HCEC 1CT (cell line): ENCODE data around the gene SCNN1A.

ENCODE experiments used
- DNase-seq: peaks from one replicate; pipeline ENCODE4 v3.0.0-alpha.2; 2017

Gene SCNN1A

GRCh38 chr12:6375269-6376078, at the start of gene SCNN1A:
TSS of gene SCNN1A (minus strand) at chr12:6375563. CDS start at chr12:6374783, 780 bp downstream.
- no peak for DNase-seq

- no peak for DNase-seq
These were observed 49.5 kb upstream of the SCNN1A start for GRCh38 chr12:6424866-6425265.

- DNase-seq: no peak
These were observed 48.6 kb upstream of the SCNN1A start for GRCh38 chr12:6424008-6424347.

GRCh38 chr12:6423267-6424007, 48.1 kb upstream of the SCNN1A start:
- DNase-seq: peak; percentile 86

- DNase-seq: no peak
These were observed 45.0 kb upstream of the SCNN1A start for GRCh38 chr12:6420364-6420763.

GRCh38 chr12:6418796-6419195, 43.4 kb upstream of the SCNN1A start:
- no peak for DNase-seq

GRCh38 chr12:6416596-6416995, 41.2 kb upstream of the SCNN1A start:
- no peak for DNase-seq

- DNase-seq: no peak
These were observed 32.0 kb upstream of the SCNN1A start for GRCh38 chr12:6407236-6407954.

GRCh38 chr12:6405963-6406362, 30.6 kb upstream of the SCNN1A start:
- no peak for DNase-seq

GRCh38 chr12:6404390-6404789, 29.0 kb upstream of the SCNN1A start:
- DNase-seq: no peak

GRCh38 chr12:6399884-6400644, 24.7 kb upstream of the SCNN1A start:
- no peak for DNase-seq

- no peak for DNase-seq
These were observed 20.7 kb upstream of the SCNN1A start for GRCh38 chr12:6396031-6396430.

- no peak for DNase-seq
These were observed 19.0 kb upstream of the SCNN1A start for GRCh38 chr12:6394398-6394797.

- DNase-seq: no peak
These were observed 17.7 kb upstream of the SCNN1A start for GRCh38 chr12:6393109-6393508.

- no peak for DNase-seq
These were observed 17.1 kb upstream of the SCNN1A start for GRCh38 chr12:6392504-6392903.

GRCh38 chr12:6391013-6391412, 15.7 kb upstream of the SCNN1A start:
- no peak for DNase-seq

GRCh38 chr12:6390084-6390799, 14.9 kb upstream of the SCNN1A start:
- no peak for DNase-seq

GRCh38 chr12:6387541-6387940, 12.2 kb upstream of the SCNN1A start:
- no peak for DNase-seq

- DNase-seq: no peak
These were observed 11.1 kb upstream of the SCNN1A start for GRCh38 chr12:6386491-6386890.

GRCh38 chr12:6386038-6386437, 10.7 kb upstream of the SCNN1A start:
- DNase-seq: no peak

GRCh38 chr12:6384499-6385436, 9.4 kb upstream of the SCNN1A start:
- no peak for DNase-seq
